ENCODE results near the gene SERF1A.
"Not testable (repeated sequence)": the region's sequence is repeated elsewhere in the genome, so short reads cannot be mapped to it uniquely, and the experiment has no call there.

The SERF1A gene

GRCh38 chr5:70900533-70901271, at the start of gene SERF1A:
TSS of gene SERF1A (plus strand) at chr5:70900669. CDS start at chr5:70900870, 201 bp downstream.
- not testable (repeated sequence) for DNase-seq

- DNase-seq, result not testable (repeated sequence)
Measured at GRCh38 chr5:70866778-70867177, 33.7 kb upstream of the SERF1A start.

GRCh38 chr5:70870626-70871025, 29.8 kb upstream of the SERF1A start:
- DNase-seq, result not testable (repeated sequence)

- DNase-seq, result not testable (repeated sequence)
Measured at GRCh38 chr5:70896076-70896475, 4.4 kb upstream of the SERF1A start.

DNA sequence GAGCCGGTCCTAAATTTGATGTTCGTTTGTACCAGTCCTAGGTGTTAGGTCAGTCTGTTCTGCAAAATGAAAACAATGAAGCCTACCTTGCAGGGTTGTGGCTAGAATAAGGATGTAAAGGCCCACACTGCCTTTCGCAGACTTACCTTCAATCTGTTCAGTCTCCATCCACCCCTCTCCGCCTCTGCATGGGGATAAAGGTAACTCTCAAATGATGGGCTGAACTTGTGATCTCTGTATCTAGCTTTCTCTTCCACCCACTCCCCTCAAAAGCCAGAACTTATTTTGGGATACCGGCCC, 753 bp downstream of the SERF1A start:
- DNase-seq, result not testable (repeated sequence)

DNA sequence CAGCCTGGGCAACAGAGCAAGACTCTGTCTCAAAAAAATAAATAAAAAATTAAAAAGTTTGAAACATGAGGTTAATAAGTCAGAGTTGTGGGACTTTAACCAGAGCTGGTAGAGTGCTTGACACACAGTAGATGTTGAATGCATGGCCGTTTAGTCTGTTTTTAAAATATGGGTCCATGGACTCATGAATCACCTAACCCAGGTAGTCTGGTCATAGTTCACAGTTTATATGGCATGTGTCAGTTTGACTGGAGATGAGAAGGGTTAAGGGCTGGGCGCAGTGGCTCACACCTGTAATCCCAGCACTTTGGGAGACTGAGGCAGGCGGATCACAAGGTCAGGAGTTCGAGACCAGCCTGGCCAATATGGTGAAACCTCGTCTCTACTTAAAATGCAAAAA, 6.2 kb downstream of the SERF1A start:
- DNase-seq, result not testable (repeated sequence)

DNA sequence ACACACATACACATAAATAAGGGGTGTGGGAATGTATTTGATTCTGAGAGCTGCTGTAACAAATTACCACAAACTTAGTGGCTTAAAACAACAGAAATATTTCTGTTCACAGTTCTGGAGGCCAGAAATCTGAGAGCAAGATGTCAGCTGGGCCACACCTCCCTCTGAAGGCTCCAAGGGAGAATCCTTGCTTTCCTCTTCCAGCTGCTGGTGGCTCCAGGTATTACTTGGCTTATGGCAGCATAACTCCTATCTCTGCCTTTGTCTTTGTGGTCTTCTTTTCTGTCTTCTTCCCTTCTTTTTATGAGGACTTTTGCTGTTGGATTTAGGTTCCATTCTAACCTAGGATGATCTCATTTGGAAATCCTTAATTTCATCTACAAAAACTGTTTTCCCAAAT, 16.4 kb downstream of the SERF1A start:
- DNase-seq, result not testable (repeated sequence)

DNA sequence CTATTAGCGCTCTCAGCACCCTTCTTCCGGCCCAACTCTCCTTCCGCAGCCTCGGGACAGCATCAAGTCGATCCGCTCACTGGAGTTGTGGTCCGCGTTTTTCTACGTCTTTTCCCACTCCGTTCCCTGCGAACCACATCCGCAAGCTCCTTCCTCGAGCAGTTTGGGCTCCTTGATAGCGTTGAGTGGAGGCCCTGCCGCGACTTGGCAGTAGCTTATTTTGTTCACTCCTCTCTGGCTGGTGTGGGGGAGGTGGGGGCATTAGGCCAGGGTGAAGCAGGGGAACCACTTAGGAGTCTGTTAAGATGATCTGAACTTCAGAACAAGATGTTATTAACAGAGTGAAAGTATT, 24.7 kb downstream of the SERF1A start:
- DNase-seq, result not testable (repeated sequence)

DNA sequence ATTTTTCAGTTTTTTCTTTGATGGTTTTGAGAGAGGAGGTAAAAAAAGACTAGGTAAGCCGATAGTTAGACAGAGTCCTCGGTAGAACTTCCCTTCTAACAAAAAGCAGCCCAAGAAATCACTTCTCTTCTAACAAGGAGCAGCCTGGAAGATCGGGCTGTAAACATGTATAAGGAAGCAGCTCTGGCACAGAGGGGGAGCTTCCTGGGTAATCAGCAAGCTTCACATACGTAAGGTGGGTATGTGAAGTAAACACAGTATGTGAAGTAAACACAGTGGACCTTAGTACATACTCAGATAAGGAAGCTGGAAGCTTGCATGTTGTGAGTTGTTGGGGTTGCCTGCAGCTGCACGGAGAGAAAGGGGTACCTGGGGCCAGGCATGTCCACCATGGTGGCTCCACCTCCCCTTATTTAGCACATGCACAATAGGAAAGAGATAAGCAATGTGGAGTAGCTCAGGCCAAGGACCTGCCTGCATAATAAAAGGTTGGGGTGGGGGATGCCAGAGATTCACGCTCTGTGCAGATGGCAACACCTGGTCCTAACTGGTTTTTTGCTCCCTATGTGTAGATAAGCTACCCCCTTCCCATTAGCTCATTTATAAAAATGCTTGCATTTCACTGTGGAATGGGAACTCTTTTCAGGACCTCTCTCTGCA, 31.4 kb downstream of the SERF1A start:
- not testable (repeated sequence) for DNase-seq

DNA sequence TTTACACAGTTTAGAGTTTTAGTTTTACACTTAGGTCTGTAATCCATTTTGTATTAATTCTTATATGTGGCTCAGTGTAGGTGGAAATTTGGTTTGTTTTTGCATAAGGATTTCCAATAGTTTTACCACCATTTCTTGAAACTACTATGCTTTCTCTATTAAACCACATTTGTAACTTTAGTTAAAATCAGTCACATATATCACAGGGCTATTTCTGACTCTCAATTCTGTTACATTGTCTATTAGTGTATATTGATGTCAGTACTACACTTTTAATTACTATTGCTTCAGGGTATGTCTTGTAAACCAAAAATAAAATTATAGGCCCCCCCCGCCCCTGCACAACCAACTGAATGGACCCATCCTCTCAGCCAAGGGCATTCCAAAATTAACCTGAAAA, 32.1 kb downstream of the SERF1A start:
- not testable (repeated sequence) for DNase-seq

GRCh38 chr5:70953068-70953467, 52.6 kb downstream of the SERF1A start:
- DNase-seq, result not testable (repeated sequence)
